ENCODE measurements around the gene SOX8. TPM values are rescaled to one million over a fixed set of nuclear protein-coding genes. Genes with fewer than 3 reads are reported as not detected.

SOX8 gene
- total RNA-seq, 1 donor from 2014 or later = 4.3 TPM

GRCh38 chr16:1028056-1028455, 46.5 kb downstream of the SOX8 start:
- Mint-ChIP-seq H3K4me1 (ENCODE audit: unreplicated experiment) (no peaks in the 10 kb centered on the region), H3K4me3 (ENCODE audit: unreplicated experiment) (no peak overlapping the region), H3K27me3 (ENCODE audit: unreplicated experiment) (peaks cover 11% of the 10 kb centered on the region), H3K27ac (ENCODE audit: unreplicated experiment) (no peak overlapping the region), H3K9me3 (ENCODE audit: unreplicated experiment) (no peaks in the 10 kb centered on the region), H3K36me3 (ENCODE audit: low read depth, unreplicated experiment) (no peaks in the 10 kb centered on the region)
- DNase-seq (ENCODE audit: low spot score) = no peak
- no peak for TF ChIP-seq CTCF (IDR thresholded peaks at IDR 0.05; ENCODE audit: unreplicated experiment)

- H3K4me1 Mint-ChIP-seq (ENCODE audit: unreplicated experiment) = no peaks in the 10 kb centered on the region
- no peaks in the 10 kb centered on the region for H3K9me3 Mint-ChIP-seq (ENCODE audit: unreplicated experiment)
- H3K27me3 Mint-ChIP-seq (ENCODE audit: unreplicated experiment) = peaks cover 11% of the 10 kb centered on the region
- H3K27ac Mint-ChIP-seq (ENCODE audit: unreplicated experiment) = no peak overlapping the region
- no peak for TF ChIP-seq CTCF (IDR thresholded peaks at IDR 0.05; ENCODE audit: unreplicated experiment)
- DNase-seq (ENCODE audit: low spot score) = no peak
- no peak overlapping the region for H3K4me3 Mint-ChIP-seq (ENCODE audit: unreplicated experiment)
- no peaks in the 10 kb centered on the region for H3K36me3 Mint-ChIP-seq (ENCODE audit: low read depth, unreplicated experiment)
Observed at GRCh38 chr16:1028524-1029258, 47.1 kb downstream of the SOX8 start.

- no peak for DNase-seq (ENCODE audit: low spot score)
- Mint-ChIP-seq H3K27me3 (ENCODE audit: unreplicated experiment) (peaks cover 11% of the 10 kb centered on the region), H3K9me3 (ENCODE audit: unreplicated experiment) (no peaks in the 10 kb centered on the region), H3K27ac (ENCODE audit: unreplicated experiment) (no peak overlapping the region), H3K36me3 (ENCODE audit: low read depth, unreplicated experiment) (no peaks in the 10 kb centered on the region), H3K4me3 (ENCODE audit: unreplicated experiment) (no peak overlapping the region), H3K4me1 (ENCODE audit: unreplicated experiment) (no peaks in the 10 kb centered on the region)
- TF ChIP-seq CTCF (IDR thresholded peaks at IDR 0.05; ENCODE audit: unreplicated experiment) = no peak
Observed at GRCh38 chr16:1029259-1029545, 47.6 kb downstream of the SOX8 start.

- Mint-ChIP-seq H3K27ac (ENCODE audit: unreplicated experiment) (no peak overlapping the region), H3K36me3 (ENCODE audit: low read depth, unreplicated experiment) (no peaks in the 10 kb centered on the region), H3K27me3 (ENCODE audit: unreplicated experiment) (peaks cover 11% of the 10 kb centered on the region), H3K4me1 (ENCODE audit: unreplicated experiment) (no peaks in the 10 kb centered on the region), H3K4me3 (ENCODE audit: unreplicated experiment) (no peak overlapping the region), H3K9me3 (ENCODE audit: unreplicated experiment) (no peaks in the 10 kb centered on the region)
- no peak for DNase-seq (ENCODE audit: low spot score)
- no peak for TF ChIP-seq CTCF (IDR thresholded peaks at IDR 0.05; ENCODE audit: unreplicated experiment)
Observed at GRCh38 chr16:1030473-1030901, 48.9 kb downstream of the SOX8 start.

- H3K4me1 Mint-ChIP-seq (ENCODE audit: unreplicated experiment) = no peaks in the 10 kb centered on the region
- H3K4me3 Mint-ChIP-seq (ENCODE audit: unreplicated experiment) = no peak overlapping the region
- no peaks in the 10 kb centered on the region for H3K9me3 Mint-ChIP-seq (ENCODE audit: unreplicated experiment)
- H3K27ac Mint-ChIP-seq (ENCODE audit: unreplicated experiment) = no peak overlapping the region
- no peaks in the 10 kb centered on the region for H3K36me3 Mint-ChIP-seq (ENCODE audit: low read depth, unreplicated experiment)
- no peak for DNase-seq (ENCODE audit: low spot score)
- TF ChIP-seq CTCF (IDR thresholded peaks at IDR 0.05; ENCODE audit: unreplicated experiment) = no peak
- peaks cover 6% of the 10 kb centered on the region for H3K27me3 Mint-ChIP-seq (ENCODE audit: unreplicated experiment)
Observed at GRCh38 chr16:1031666-1032065, 50.1 kb downstream of the SOX8 start.
